ENCODE data around the gene PGBD4.
A peak's percentile ranks its signal among the peaks of the same experiment; 100 is the strongest.

Gene PGBD4
- 10.5 to 26.4 (median 12.8) reads per million in 9 experiments for total RNA-seq

GRCh38 chr15:34101366-34102174 is at the start of gene PGBD4, which contains the start of gene EMC7:
TSS of gene PGBD4 (plus strand) at chr15:34102083. CDS start at chr15:34102532, 449 bp downstream.
TSS of gene EMC7 (minus strand) at chr15:34101862. CDS start at chr15:34101839, 23 bp downstream.
- ATAC-seq (replicated peaks) = peak; percentile 96
- H3K36me3 Mint-ChIP-seq (ENCODE audit: insufficient read depth) = peaks cover 25% of the 10 kb centered on the region
- H3K4me1 Mint-ChIP-seq (ENCODE audit: low read depth in 2 of 2) = peaks cover 20 to 36% of the 10 kb centered on the region in 2 donors
- H3K4me3 Mint-ChIP-seq = peak within 1 kb of the TSS; percentile 100
- H3K9me3 Mint-ChIP-seq = peaks cover 0 to 2% of the 10 kb centered on the region in 2 donors
- H3K27ac Mint-ChIP-seq = peak within 1 kb of the TSS; percentile 100
- DNase-seq = peak; percentile 99 to 100 (median 100)
- H3K27me3 Mint-ChIP-seq = no peaks in the 10 kb centered on the region

- ATAC-seq (replicated peaks) = no peak
- no peak overlapping the region for H3K4me3 Mint-ChIP-seq
- no peaks in the 10 kb centered on the region for H3K36me3 Mint-ChIP-seq (ENCODE audit: insufficient read depth)
These were observed 47.7 kb upstream of the PGBD4 start for GRCh38 chr15:34054081-34054707.

GRCh38 chr15:34055868-34056595 is 45.9 kb upstream of the PGBD4 start:
- peaks cover 2 to 9% of the 10 kb centered on the region in 2 donors for H3K9me3 Mint-ChIP-seq
- H3K27ac Mint-ChIP-seq = no peak overlapping the region
- ATAC-seq (replicated peaks) = no peak
- peaks cover 5 to 9% of the 10 kb centered on the region in 2 donors for H3K27me3 Mint-ChIP-seq
- no peak for DNase-seq
- H3K4me3 Mint-ChIP-seq = no peak overlapping the region
- H3K4me1 Mint-ChIP-seq (ENCODE audit: low read depth in 2 of 2) = no peaks in the 10 kb centered on the region
- no peaks in the 10 kb centered on the region for H3K36me3 Mint-ChIP-seq (ENCODE audit: insufficient read depth)

More at GRCh38 chr15:34054081-34054707, 47.7 kb upstream of the PGBD4 start:
- peaks cover 9 to 18% of the 10 kb centered on the region in 2 donors for H3K9me3 Mint-ChIP-seq
- H3K27ac Mint-ChIP-seq = no peak overlapping the region
- DNase-seq = no peak
- peaks cover 11 to 13% of the 10 kb centered on the region in 2 donors for H3K27me3 Mint-ChIP-seq
- H3K4me1 Mint-ChIP-seq (ENCODE audit: low read depth in 2 of 2) = no peaks in the 10 kb centered on the region

- H3K4me1 Mint-ChIP-seq (ENCODE audit: low read depth in 2 of 2) = peaks cover 3% of the 10 kb centered on the region in 2 donors
- no peak for DNase-seq
- no peak for ATAC-seq (replicated peaks)
- peaks cover 0 to under 1% of the 10 kb centered on the region in 2 donors for H3K27me3 Mint-ChIP-seq
- no peaks in the 10 kb centered on the region for H3K9me3 Mint-ChIP-seq
- no peak overlapping the region for H3K27ac Mint-ChIP-seq
- H3K4me3 Mint-ChIP-seq = no peak overlapping the region
- H3K36me3 Mint-ChIP-seq (ENCODE audit: insufficient read depth) = no peaks in the 10 kb centered on the region
These were observed 45.0 kb upstream of the PGBD4 start for GRCh38 chr15:34056911-34057310.

GRCh38 chr15:34059476-34059875 is 42.4 kb upstream of the PGBD4 start:
- ATAC-seq (replicated peaks) = no peak
- Mint-ChIP-seq H3K27ac (no peak overlapping the region), H3K27me3 (no peaks in the 10 kb centered on the region), H3K9me3 (no peaks in the 10 kb centered on the region), H3K4me3 (no peak overlapping the region), H3K4me1 (ENCODE audit: low read depth in 2 of 2) (peaks cover 5 to 6% of the 10 kb centered on the region in 2 donors), H3K36me3 (ENCODE audit: insufficient read depth) (no peaks in the 10 kb centered on the region)
- no peak for DNase-seq

GRCh38 chr15:34059946-34060345 is 41.9 kb upstream of the PGBD4 start:
- H3K9me3 Mint-ChIP-seq = no peaks in the 10 kb centered on the region
- no peaks in the 10 kb centered on the region for H3K27me3 Mint-ChIP-seq

GRCh38 chr15:34064438-34064837 is 37.4 kb upstream of the PGBD4 start:
- no peaks in the 10 kb centered on the region for H3K9me3 Mint-ChIP-seq
- no peak overlapping the region for H3K4me3 Mint-ChIP-seq
- no peaks in the 10 kb centered on the region for H3K27me3 Mint-ChIP-seq
- peak overlapping the region in 1 of 2 donors; percentile 40 for H3K27ac Mint-ChIP-seq
- peaks cover 5 to 6% of the 10 kb centered on the region in 2 donors for H3K4me1 Mint-ChIP-seq (ENCODE audit: low read depth in 2 of 2)
- H3K36me3 Mint-ChIP-seq (ENCODE audit: insufficient read depth) = peaks cover 3% of the 10 kb centered on the region
- DNase-seq (no peak), ATAC-seq (replicated peaks) (no peak)

More at GRCh38 chr15:34059946-34060345, 41.9 kb upstream of the PGBD4 start:
- DNase-seq (no peak), ATAC-seq (replicated peaks) (no peak)
- no peak overlapping the region for H3K27ac Mint-ChIP-seq
- H3K4me1 Mint-ChIP-seq (ENCODE audit: low read depth in 2 of 2) = peaks cover 5 to 6% of the 10 kb centered on the region in 2 donors
- no peak overlapping the region for H3K4me3 Mint-ChIP-seq
- no peaks in the 10 kb centered on the region for H3K36me3 Mint-ChIP-seq (ENCODE audit: insufficient read depth)

- H3K36me3 Mint-ChIP-seq (ENCODE audit: insufficient read depth) = peaks cover 3% of the 10 kb centered on the region
- peak overlapping the region in 1 of 2 donors; percentile 40 for H3K27ac Mint-ChIP-seq
- DNase-seq = no peak
- ATAC-seq (replicated peaks) = no peak
- H3K27me3 Mint-ChIP-seq = no peaks in the 10 kb centered on the region
- no peaks in the 10 kb centered on the region for H3K9me3 Mint-ChIP-seq
- peaks cover 5 to 6% of the 10 kb centered on the region in 2 donors for H3K4me1 Mint-ChIP-seq (ENCODE audit: low read depth in 2 of 2)
- no peak overlapping the region for H3K4me3 Mint-ChIP-seq
These were observed 36.6 kb upstream of the PGBD4 start for GRCh38 chr15:34065261-34065660.

- H3K27me3 Mint-ChIP-seq = no peaks in the 10 kb centered on the region
- no peak for DNase-seq
- peaks cover 5 to 6% of the 10 kb centered on the region in 2 donors for H3K4me1 Mint-ChIP-seq (ENCODE audit: low read depth in 2 of 2)
- peaks cover 3% of the 10 kb centered on the region for H3K36me3 Mint-ChIP-seq (ENCODE audit: insufficient read depth)
- no peak overlapping the region for H3K4me3 Mint-ChIP-seq
- no peak for ATAC-seq (replicated peaks)
- no peaks in the 10 kb centered on the region for H3K9me3 Mint-ChIP-seq
- H3K27ac Mint-ChIP-seq = no peak overlapping the region
These were observed 35.9 kb upstream of the PGBD4 start for GRCh38 chr15:34065941-34066340.

GRCh38 chr15:34070003-34070402 is 31.9 kb upstream of the PGBD4 start:
- Mint-ChIP-seq H3K4me3 (no peak overlapping the region), H3K9me3 (no peaks in the 10 kb centered on the region), H3K27me3 (no peaks in the 10 kb centered on the region), H3K4me1 (ENCODE audit: low read depth in 2 of 2) (no peaks in the 10 kb centered on the region), H3K27ac (no peak overlapping the region), H3K36me3 (ENCODE audit: insufficient read depth) (peaks cover 3% of the 10 kb centered on the region)
- no peak for ATAC-seq (replicated peaks)
- DNase-seq = no peak

- Mint-ChIP-seq H3K4me1 (ENCODE audit: low read depth in 2 of 2) (no peaks in the 10 kb centered on the region), H3K27me3 (no peaks in the 10 kb centered on the region), H3K27ac (no peak overlapping the region), H3K4me3 (no peak overlapping the region), H3K9me3 (no peaks in the 10 kb centered on the region), H3K36me3 (ENCODE audit: insufficient read depth) (no peaks in the 10 kb centered on the region)
- DNase-seq = no peak
- ATAC-seq (replicated peaks) = no peak
These were observed 25.1 kb upstream of the PGBD4 start for GRCh38 chr15:34076785-34077184.

- DNase-seq = no peak
- Mint-ChIP-seq H3K27ac (no peak overlapping the region), H3K27me3 (no peaks in the 10 kb centered on the region)
These were observed 23.0 kb upstream of the PGBD4 start for GRCh38 chr15:34078900-34079299.

GRCh38 chr15:34079904-34080303 is 22.0 kb upstream of the PGBD4 start:
- Mint-ChIP-seq H3K4me3 (no peak overlapping the region), H3K9me3 (no peaks in the 10 kb centered on the region), H3K27ac (no peak overlapping the region), H3K36me3 (ENCODE audit: insufficient read depth) (peaks cover 20% of the 10 kb centered on the region), H3K4me1 (ENCODE audit: low read depth in 2 of 2) (no peaks in the 10 kb centered on the region), H3K27me3 (no peaks in the 10 kb centered on the region)
- DNase-seq (no peak), ATAC-seq (replicated peaks) (no peak)

More at GRCh38 chr15:34078900-34079299, 23.0 kb upstream of the PGBD4 start:
- peaks cover 12% of the 10 kb centered on the region for H3K36me3 Mint-ChIP-seq (ENCODE audit: insufficient read depth)
- no peak for ATAC-seq (replicated peaks)
- no peaks in the 10 kb centered on the region for H3K9me3 Mint-ChIP-seq
- no peaks in the 10 kb centered on the region for H3K4me1 Mint-ChIP-seq (ENCODE audit: low read depth in 2 of 2)
- H3K4me3 Mint-ChIP-seq = no peak overlapping the region
